Measurements from ENCODE around the gene NDUFA13.
A peak's percentile ranks its signal among the peaks of the same experiment; 100 is the strongest.
"Not testable (repeated sequence)": the region's sequence is repeated elsewhere in the genome, so short reads cannot be mapped to it uniquely, and the experiment has no call there.

Gene NDUFA13

DNA sequence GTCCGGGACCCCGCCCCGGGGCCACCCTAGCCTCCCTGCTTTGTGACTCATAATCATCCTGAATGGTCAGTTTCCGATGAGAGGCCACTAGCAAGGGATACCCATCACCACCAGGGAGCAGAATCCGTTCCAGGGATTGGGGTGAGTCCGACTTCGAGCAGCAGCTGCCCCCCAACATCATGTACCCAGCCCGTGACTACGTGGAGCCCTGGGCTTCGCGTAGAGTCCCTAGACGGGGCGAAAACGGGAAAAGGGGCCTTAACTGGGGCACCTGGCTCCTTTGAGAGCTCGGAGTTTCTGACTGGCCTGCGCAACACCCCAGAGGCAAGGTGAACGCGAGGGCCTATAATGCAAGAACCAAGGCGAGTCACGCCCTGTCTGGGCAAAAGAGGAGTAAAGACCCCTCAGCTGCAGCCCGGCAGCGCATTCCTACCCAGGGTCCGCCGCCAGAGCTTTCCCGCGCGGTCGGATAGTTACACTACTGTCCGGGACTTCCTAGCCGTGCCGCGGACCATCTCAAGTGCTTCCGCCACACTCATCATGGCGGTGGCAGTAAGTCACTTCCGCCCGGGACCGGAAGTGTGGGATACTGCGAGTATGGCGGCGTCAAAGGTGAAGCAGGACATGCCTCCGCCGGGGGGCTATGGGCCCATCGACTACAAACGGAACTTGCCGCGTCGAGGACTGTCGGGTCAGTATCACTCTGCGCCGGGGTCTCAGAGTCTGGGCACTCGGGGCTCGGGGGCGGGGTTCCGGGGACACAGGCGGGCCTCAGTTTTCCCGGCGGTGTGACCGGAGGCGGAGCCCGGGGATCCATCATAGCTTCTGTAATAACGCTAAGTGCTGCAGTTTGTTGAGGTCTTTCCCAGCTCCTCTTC lies at the start of gene NDUFA13:
TSS of gene NDUFA13 (plus strand) at position 584 of the 878 bp plus-strand sequence. CDS start at position 598, 14 bp downstream.
- peak; percentile 86 to 88 for DNase-seq (ENCODE audit: low read depth in 2 of 2)

DNA sequence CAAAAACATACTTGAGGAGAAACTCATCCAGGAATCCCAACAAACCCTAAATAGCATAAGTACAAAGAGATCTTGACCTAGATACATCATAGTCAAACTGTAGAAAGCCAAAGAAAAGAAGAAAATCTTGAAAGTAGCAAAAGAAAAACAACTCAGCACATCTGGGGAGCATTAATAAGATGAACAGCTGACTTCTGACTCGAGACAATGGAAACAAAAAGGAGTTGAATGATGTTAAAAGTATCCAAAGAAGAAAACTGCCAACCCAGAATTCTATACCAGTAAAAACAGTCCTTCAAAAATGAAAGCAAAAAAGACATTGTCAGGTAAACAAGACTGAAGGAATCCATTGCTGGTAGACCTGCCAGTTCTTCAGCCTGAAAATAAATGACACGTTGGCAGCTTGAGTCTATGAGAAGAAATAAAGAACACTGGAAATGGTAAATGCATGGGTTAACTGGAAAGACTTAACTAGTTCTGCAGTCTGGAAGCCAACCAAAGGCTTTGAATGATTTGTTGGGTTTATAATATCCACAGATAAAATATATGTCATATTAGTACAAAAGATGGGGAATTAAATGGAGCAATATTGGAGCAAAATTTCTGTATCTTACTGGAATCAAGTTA lies 47.5 kb upstream of the NDUFA13 start:
- no peak for DNase-seq (ENCODE audit: low read depth in 2 of 2)

DNA sequence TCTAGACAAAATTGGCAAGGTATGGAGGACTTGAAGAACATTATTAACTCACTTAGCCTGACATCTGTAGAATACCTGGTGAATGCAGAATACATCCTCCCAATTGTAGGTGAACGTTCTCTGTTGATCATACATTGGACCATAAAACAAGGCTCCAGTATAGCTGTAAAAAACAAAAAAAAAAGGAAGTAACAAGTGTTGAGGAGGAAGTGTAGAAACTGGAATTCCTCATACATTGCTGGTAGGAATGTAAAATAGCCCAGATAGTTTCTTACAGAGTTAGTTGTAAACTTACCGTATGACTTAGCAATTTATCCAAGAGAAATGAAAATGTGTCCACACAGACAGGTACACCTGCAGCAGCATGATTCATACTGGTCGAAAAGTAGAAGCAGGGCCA lies 45.4 kb upstream of the NDUFA13 start:
- DNase-seq (ENCODE audit: low read depth in 2 of 2), result no peak

DNA sequence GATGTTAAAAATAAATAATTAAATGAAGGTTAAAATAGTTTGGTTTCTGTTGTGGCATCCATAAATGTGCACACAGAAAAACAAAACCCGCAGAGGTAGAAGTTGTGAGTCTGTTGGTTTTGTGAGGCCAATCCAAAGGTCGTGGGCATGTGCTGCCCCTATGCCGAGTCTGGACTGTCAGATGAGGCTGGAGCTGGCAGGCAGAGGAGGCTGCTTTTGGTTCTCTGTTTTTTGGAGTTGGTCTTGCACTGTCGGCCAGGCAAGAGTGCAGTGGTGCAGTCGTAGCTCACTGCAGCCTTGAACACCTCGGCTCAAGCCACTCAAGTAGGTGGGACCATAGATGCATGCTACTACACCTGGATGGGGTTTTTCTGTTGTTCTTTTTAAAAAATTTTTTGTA lies 44.3 kb upstream of the NDUFA13 start:
- DNase-seq (ENCODE audit: low read depth in 2 of 2), result no peak

DNA sequence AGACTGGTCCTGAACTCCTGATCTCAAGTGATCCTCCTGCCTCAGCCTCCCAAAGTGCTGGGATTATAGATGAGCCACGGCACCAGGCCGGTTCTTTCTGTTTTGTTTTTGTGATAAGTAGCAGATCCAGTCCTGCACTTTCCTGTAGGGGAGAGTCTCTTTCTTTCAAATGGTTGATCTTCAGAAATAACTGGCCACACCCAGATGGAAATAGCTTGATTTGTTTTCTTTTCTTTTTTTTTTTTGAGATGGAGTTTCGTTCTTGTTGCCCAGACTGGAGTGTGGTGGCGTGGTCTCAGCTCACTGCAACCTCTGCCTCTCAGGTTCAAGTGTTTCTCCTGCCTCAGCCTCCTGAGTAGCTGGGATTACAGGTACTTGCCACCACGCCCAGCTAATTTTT lies 43.9 kb upstream of the NDUFA13 start:
- DNase-seq (ENCODE audit: low read depth in 2 of 2), result not testable (repeated sequence)

DNA sequence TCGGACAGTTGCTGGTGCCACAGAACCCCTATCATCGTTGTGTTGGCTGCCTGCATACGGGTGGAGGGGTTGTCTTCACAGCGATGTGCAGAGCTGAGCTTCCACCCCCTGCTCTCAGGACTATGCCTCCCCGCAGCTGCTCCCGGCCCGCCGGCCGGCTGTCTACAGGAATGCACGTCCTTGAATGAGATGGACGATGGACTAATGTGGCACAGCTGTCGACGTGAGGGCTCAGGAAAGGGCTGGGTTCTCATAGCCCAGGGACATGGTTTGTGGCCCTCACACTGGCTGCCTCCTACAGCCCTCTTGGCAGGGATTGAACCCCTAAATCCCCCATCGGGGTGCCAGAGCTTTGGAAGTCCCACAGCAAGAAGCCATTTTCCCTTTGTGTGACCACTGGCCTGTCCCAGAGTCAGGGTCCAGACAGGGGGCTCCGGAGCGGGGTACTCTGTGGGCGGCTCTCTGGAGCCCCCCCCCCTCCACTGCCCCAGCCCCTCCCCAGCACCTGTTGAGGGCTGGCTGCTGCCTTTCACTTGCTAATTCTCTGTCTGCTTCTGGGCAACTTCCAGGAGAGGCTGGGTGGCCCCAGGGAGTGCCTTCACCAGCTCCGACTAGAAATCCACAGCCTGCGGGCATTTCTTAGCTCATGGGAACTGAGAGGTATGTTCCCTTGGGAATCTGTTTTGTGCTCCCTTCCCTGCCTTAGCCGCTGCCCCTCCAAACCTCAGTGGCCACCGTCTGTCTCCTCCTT lies 40.8 kb upstream of the NDUFA13 start:
- no peak for DNase-seq (ENCODE audit: low read depth in 2 of 2)

DNA sequence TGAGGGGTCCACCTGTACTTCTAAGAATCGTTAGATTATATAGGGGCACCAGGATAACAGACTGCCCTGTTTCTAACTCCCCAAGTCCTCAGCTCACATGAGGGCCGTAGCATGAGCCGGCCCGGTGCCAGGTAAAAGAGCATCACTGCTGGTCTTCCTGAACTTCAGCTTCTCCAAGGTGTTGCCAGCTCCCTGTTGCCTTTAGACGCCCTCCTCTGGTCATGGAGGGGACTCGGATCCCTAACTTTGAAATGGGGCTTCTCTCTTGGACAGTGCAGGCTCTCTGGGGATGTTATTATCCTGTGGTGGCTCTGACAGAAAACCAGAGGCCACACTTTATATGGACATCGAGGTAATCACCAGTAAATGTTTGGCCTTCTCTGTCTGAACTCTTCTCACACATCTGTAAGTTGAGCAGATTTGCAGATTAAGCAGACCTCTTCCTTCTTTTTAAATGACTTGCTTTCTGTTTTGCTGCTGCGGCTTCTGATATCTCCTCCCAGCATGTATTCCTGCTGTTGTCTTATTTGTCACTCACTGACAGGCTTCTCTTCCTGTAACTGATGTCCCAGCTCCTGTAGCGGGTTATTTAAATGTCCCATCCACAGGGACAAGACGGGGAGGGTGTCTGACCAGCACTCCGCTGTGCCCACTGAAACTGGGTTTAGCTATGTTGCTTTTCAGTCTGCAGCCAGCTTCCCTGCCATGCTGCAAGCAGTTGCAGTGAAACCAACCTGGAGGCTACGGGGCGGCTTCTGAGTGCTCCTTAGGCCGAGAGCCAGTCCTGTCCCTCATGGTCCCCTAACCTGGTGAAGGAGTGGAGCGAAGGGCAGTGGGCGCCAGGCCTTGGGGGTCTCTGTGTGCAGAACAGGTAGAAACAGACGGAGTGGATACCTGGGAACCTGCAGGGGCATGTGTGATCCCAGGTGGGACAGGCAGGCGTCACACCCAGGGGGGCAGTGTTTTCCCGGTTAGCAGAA lies 39.9 kb upstream of the NDUFA13 start:
- DNase-seq (ENCODE audit: low read depth in 2 of 2), result no peak

DNA sequence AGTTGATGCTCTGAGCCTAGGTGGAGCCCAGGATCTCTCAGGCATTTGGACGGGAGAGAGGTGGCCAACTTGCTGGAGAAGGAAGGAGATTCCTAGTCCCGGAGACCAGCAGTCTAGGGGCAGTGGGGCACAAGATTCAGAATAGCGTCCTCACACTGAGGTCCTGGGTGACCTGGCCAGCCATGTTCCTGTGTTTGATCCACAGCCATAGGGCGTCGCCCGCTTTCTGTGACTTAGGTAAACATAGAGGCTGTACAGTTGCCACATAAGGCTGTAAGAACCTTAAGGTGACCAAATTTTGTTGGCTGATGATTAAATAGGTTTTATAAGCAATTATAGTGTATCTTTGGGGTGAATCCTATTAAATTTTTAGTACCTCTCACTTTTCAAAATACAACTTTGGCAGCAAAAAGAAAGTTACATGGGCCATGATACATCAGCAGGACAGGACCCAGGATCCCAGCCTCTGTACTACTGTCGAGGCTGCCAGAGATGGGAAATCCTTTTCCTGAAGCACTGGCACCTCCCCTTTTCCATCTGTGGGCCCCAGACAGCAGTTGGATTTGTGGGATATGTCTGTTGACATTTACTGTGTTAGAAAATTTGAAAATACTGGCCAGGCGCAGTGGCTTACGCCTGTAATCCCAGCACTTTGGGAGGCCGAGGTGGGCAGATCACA lies 38.2 kb upstream of the NDUFA13 start:
- no peak for DNase-seq (ENCODE audit: low read depth in 2 of 2)

DNA sequence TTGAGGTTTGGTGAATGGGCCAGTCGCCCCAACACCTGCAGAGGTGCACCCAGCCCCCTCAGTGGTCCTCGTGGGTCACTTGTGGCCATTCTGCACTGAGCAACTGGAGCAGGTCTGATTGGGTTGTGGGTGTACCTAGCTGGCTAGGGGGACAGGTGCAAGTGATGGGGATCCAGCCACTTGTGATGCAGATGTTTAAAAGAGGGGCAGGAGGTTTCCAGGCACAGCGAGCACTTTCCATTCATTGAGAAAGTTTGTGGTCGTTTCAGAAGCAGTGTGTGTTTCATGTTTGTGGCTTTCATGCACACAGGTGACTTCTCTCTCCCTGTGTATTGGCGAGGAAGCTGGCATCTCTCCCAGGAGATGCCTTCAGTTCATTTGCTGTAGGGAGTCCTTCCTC lies 35.3 kb upstream of the NDUFA13 start:
- no peak for DNase-seq (ENCODE audit: low read depth in 2 of 2)

DNA sequence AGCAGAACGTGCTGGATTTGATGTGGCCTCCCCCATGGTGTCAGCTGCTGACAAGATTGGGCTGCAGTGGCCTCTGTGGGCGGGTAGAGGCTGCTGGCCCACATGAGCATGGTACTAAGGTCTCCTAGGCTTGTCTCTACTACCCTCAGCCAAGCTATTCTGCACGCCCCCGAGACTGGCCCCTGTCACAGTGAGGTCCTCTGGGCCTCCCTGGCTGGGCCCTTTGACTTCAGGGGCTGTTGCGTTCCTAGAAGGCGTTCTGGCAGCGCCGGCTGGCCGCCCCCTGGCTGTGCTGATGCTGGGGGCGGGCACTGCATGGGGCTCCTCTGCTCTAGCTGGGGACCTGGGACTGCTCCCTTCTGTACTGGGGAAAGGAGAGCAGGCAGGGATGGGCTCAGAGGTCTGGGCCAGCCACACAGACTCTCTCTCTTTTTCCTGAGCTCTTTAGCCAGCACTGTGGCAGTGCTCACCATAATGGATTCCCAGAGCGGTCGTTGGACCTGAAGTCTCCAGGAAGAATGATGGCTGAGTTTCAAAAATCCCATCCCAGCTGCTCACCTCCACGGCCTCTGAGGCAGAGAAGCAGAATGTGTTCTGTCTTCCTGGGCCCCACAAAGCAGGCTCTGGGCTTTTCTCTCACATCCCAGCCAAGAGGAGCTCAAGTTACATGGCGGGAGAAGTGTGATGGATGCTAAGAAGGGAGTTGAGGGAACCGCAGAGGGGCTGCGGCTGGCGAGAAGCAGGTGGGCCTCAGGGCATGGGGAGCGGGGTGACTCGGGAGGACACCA lies 33.0 kb upstream of the NDUFA13 start:
- no peak for DNase-seq (ENCODE audit: low read depth in 2 of 2)

DNA sequence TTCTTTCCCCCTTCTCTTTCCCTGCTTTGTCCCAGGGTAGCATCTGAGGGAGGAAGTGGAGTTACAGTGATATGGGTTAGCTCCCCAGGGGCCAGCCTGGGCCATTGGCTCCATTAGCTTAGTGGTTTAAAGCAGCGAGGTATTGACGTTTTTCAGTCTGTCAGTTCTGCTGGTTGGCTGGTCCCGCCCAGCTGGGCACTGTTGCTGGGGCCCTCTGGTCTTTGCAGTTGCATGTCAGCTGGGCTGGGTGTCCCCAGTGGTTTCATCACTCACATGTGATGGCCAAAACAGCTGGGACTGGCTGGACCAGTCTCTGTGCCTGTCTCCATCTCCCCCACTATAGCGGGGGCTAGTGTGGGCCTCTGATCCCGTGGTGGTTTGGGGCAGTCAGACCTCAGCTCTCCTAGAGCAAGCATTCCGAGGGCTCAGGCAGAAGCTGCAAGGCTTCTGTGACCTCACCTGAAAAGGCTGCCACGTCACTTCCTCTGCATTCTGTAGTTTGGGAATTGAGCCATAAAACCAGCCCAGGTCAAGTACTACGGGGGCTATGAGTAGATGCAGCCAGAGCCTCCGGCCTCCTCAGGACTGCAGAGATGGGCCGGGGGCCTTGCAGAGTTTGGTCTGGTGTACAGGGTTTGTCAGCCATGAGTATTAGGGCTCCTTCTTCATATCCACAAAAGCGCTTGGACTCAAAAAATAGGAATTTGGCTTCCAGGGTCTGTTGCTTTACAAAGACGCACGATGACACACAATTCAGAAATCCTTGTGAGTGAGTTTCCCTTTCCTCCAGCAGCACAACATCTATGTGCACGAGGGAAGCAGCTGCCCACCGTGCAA lies 30.6 kb upstream of the NDUFA13 start:
- DNase-seq (ENCODE audit: low read depth in 2 of 2), result no peak

DNA sequence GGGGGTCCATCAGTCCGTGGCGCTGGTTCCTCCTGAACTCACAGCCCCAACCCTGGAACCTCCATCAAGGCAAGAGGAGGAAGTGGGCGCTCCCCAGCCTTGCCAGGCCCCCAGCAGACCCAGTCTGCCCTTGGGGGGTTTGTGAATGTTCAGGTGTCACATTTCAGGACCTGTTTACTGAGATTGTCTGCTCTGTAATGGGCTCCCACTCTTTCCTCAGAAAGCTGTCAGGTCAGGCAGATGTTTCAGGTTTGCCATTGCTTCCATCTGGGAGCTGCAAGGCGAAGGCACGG lies 30.1 kb upstream of the NDUFA13 start:
- DNase-seq (ENCODE audit: low read depth in 2 of 2), result no peak

DNA sequence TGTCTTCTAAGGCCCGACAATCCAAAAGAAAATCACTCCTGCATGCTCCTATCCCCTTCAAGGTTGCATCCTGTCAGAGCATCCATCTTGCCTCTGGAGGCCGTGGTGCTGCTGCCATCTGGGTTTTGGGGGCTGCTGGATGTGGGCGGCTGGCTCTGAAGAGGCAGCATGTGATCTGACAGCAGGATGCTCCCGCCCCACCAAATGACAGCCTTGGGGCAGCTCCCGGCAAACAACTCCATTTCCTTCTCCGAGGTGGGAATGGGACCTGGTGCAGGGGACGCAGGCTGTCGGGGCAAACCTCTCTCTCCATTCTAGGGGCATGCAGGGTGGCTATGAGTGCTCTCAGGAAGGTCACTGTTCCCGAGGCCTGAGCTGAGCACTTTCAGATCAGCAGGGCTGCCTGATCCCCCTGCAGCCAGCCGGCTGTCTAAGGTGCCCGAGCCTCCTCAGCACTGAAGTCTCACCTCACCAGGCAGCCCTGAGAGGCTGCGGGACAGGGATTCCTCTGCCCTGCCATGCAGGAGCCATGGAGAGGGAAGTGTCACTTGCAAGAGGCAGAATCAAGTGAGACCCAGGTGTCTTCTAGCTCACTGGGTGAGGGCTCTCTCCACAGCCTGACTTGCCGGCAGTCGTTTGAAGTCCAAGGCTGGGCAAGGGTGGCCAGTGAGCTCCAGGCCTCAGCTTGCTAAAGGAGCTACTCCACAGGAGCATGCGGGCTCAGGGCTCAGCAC lies 29.5 kb upstream of the NDUFA13 start:
- no peak for DNase-seq (ENCODE audit: low read depth in 2 of 2)

DNA sequence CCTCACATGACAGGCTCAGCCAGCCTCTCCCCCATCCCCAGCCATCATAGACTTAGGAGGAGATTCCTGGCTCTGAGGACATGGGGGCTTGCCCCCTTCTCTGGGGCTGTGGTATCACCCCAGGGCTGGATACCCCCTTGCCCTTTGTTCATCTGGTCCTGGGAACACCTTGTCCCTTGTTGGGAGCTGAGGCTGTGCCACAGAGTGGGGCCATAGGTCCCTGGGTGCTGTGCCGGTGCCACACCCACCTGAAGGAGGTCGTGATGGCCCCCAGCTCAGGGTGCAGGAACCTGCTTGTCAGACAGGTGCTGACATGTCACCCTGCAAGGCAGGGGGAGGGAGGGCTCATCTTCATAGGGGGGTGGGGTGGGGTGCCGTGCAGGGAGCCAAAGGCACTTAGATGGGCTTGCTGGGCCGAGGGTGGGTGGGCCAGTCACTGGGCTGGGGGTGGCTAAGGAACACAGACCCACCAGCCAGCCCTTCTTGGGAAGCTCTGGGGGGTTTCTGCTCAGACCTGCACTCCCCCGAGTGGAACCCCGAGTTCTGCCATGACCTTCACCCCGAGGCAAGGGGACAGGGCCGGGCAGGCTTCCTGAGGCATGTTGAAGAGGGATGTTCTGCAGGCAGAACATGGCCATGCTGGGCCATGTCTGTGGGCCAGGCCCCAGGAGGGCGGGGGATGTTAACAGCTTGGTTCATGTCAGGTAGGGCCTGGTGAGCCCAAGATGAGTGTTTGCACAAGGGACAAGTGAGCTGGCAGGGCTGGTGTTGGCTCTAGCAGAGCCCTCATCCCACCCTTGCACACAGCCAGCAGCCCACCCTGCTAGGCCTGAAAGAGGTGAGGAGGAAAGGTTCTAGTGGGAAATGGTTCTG lies 28.7 kb upstream of the NDUFA13 start:
- DNase-seq (ENCODE audit: low read depth in 2 of 2), result no peak

DNA sequence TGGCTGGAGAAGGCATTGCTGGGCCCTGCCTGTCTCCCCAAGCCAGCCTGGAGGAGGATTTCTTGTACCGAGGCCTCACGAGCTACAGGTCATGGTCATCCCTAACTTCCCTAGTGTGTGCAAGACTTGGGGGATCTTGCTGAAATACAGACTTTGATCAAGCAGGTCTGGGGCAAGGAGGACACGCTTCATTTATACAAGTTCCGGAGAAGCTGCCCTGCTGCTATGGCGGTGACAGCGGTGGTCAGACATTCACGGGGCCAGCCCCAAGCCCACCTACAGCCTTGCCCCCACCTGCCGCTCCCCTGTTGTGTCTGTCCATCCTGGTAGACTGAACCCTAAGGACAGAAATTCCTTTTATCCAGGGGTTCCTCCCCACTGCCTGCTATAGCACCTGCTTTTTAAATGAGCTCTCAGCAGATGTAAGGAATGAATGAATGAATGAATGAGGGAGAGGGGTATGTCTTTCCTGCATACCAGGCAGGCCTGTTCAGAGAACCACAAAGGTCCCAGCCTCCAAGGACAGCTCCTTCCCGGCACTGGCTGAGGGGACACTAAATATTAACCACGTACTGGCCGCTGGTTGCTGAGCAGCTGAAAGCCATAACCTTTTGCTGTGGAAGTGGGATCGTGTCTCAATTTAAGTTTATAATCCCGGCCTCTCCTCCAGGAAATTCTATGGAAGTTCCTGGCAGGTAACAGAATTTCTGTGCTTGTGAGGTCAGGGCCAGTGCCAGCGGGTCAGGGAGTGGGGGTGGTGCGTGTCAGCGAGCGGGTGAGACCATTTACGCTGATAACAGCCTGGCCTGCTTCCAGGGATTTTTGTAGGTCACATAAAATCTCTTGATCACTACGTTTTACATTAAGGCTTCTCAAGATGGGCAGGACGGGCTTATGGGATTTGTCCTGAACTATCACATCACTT lies 27.8 kb upstream of the NDUFA13 start:
- DNase-seq (ENCODE audit: low read depth in 2 of 2), result no peak

DNA sequence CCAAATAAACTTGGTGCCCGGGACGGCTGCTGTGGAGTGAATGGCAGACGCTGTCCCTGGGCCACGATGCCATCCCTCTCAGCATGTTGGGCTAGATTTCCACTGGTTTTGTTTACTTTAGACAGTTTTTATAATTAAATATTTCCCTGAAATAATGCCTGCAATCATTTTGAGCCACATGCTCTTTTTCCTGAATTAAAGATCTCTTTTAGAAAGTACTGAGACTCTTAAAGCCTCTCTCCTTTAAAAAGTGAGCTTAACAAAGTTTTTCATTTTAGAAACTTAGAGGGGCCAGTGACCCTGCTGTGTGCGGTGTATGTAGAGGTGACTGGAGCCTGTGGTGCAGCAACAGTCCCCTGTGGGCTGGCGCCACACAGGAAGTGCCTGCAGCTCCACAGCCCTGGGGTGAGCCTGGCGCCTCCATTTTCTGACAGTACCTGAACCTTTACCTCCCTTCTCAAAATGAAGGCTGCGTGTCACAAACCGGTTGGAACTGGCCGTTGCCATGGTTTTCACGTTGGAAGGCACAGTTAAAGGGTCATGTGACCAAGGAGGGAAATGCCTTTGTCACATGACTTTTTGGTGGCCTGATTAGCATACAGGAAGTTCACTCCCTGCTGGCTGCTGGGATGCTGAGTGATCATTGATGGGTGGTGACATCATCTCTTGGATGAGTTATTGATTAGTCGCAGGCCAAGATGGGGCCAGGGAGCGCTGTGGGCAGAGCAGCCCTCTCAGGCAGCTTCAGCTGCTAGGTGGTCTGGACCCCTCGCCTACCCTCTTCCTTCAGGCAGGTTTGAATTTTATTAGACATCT lies 26.9 kb upstream of the NDUFA13 start:
- peak; percentile 84 to 85 for DNase-seq (ENCODE audit: low read depth in 2 of 2)

All from stimulated activated CD4-positive, alpha-beta T cell treated with anti-CD3 and anti-CD28 coated beads, Interleukin-15, amount 100 ng/mL, for 48 hours (primary cell).